Suppressor macrophage treated with lipopolysaccharide for 4 hours (primary cell): ENCODE results near the gene MYDGF.

Experiments used
- DNase-seq: peaks from one replicate; pipeline ENCODE4 v3.0.0-alpha.2; 2020

The MYDGF gene

GRCh38 chr19:4640247-4641000 lies 29.7 kb downstream of the MYDGF start:
- no peak for DNase-seq

DNA sequence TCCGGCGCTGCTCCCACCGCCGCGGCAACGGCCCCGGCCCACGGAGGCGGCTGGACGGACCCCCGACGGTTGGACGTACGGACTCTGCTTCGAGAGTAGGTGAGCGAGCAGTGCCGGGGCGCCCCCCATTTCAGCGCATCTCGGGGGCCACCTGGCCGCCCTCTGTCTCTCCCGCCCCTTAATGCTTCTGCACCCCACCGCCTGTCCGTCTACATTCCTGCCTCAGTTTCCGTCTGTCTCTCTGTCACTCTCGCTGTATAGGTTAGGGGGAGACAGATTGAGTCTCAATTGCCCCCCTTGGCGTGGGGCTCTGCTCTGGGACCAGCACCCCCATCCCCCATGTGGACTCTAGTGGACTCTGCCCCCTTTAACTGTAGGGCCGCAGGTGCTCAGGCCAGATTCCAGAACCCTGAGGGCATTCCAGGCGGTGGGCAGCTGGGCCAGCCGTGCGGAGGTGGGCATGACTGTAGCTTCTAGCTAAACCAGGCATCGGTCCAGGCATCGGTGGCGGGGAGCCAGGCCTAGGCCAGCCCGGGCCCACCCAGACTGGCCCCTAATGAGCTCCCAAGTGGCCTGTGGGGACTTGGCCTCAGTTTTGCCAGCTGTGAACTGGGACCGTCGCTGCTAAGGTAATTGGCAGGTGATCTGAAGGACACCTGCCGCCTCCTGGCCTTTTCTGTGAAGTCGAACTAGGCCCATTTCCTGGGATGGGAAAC lies 30.5 kb downstream of the MYDGF start:
- DNase-seq, result no peak

- DNase-seq, result peak; percentile 100
These were observed 31.2 kb downstream of the MYDGF start, which contains the start of gene TNFAIP8L1 for GRCh38 chr19:4638828-4639530. TSS of gene TNFAIP8L1 (plus strand) at chr19:4639516. CDS start at chr19:4651870, 12,354 bp downstream.

- no peak for DNase-seq
These were observed 31.8 kb downstream of the MYDGF start for GRCh38 chr19:4638317-4638716.

GRCh38 chr19:4636761-4637160 lies 33.4 kb downstream of the MYDGF start:
- DNase-seq, result no peak

DNA sequence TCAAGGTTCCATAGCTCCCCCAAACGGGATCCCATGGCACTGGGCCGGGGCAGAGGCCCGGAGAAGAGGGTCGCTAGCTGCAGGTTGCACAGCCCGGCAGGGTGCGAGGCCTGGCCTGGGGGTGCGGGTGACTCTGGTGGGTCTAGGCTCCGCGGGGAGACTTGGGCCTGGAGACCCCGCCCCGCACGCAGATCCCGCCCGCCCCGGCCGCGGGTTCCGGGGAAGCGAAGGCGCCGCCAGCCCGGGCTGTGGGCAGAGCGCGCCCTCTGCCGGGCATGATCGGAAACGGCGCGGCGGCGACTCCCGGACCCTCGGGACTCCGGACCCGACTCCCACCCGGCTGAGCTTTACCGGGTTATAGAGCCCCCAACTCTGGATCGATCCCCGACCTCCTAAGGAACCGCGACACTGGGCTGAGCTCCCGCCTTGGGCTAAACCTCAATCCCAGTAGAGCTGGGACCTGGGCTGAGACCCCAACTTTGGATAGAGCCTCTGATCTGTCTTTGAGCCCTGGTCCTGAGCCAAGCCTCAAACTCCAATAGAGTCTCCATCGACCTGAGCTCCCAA lies 33.9 kb downstream of the MYDGF start:
- peak; percentile 80 for DNase-seq

DNA sequence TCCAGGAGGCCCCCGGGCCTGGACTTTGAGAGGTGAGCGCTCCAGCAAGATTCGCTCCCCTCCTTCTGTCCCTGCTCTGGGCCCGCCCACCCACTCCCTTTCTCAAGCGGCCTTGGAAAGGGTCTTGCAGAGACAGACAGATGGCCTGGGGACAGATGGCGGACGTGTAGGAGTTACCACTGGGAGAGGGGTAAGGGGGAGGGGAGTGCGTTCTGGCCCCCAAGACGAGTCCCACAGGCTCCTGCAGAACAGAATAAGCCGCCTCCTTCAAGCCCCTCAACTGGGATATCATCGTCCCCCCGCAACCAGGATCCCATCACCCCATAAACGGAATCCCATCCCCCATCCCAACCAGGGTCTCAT lies 34.4 kb downstream of the MYDGF start:
- no peak for DNase-seq

GRCh38 chr19:4633140-4633967 lies 36.8 kb downstream of the MYDGF start:
- DNase-seq, result peak; percentile 91

GRCh38 chr19:4624733-4625362 lies 45.3 kb downstream of the MYDGF start:
- DNase-seq, result no peak

- no peak for DNase-seq
These were observed 45.8 kb downstream of the MYDGF start for GRCh38 chr19:4624301-4624700.

- DNase-seq, result no peak
These were observed 47.3 kb downstream of the MYDGF start for GRCh38 chr19:4622695-4623421.

- DNase-seq, result no peak
These were observed 49.5 kb downstream of the MYDGF start for GRCh38 chr19:4620675-4621074.

DNA sequence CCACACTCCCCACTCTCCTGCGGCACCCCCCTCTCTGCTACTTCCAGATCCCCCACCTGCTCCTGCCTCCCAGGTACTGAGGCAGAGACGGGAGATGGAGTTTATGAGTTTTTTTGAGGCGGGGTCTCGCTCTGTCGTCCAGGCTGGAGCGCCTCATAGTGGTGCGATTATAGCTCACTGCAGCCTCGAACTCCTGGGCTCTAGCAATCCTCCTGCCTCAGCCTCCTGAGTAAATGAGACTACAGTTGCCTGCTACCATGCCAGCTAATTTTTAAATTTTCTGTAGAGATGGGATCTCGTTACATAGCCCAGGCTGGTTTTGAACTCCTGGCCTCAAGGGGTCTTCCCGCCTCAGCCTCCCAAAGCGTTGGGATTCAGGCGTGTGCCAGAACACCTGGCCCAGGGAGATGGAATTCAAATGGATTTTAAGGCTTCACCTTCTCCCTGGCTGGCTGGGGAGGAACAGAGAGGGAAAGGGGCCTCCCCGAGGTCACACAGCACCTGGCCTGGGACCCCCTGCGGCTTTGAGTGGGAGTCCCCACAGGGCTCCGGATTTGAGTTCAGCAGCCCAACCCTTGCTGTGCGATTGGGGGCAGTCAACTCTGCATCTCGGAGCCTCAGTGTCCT lies 50.4 kb downstream of the MYDGF start:
- DNase-seq, result no peak

- DNase-seq, result no peak
These were observed 52.1 kb downstream of the MYDGF start for GRCh38 chr19:4618019-4618418.

DNA sequence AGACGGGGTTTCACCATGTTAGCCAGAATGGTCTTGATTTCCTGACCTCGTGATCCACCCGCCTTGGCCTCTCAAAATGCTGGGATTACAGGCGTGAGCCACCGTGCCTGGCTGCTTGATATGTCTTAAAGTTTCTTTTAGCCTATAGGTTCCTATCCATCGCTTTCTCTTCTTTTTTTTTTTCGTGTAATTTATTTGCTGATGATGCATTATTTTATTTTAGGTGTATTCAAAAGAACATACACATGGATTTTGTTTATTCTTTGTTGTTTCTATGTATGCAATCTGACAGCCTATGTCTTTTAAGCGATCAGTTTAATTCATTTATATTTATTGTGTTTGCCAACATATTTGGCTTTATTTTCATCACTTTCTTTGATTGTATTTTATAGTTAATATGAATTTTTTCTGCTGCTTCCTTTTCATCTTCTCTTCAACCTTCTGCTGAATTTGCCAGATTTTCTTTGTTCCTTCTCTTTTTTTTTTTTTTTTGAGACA lies 56.8 kb downstream of the MYDGF start:
- no peak for DNase-seq

GRCh38 chr19:4609878-4610511 lies 60.1 kb downstream of the MYDGF start:
- peak; percentile 55 for DNase-seq
